ENCODE results near the gene SSBP2. TPM values are rescaled to one million over a fixed set of nuclear protein-coding genes. Genes with fewer than 3 reads are reported as not detected.

Gene SSBP2
- total RNA-seq, 2 donors from 2014 or later: 25.1 to 26.9 TPM

- DNase-seq (ENCODE audit: low spot score): no peak
- Histone ChIP-seq H3K27me3 (replicated peaks; ENCODE audit: insufficient read depth) (no peaks in the 10 kb centered on the region), H3K27ac (no peak overlapping the region), H3K36me3 (no peaks in the 10 kb centered on the region), H3K4me3 (no peak overlapping the region), H3K4me1 (replicated peaks) (no peaks in the 10 kb centered on the region), H3K9me3 (no peaks in the 10 kb centered on the region)
- intact Hi-C loops (cut with DNase I): loop anchor here (5.0 kb wide), 4 partner anchors 423 to 798 kb away; partner anchors contain the start of gene ATG10
- TF ChIP-seq POLR2AphosphoS5 (IDR thresholded peaks at IDR 0.05) (no peak), POLR2A (IDR thresholded peaks at IDR 0.05) (no peak), CTCF (IDR thresholded peaks at IDR 0.05) (no peak)
These were observed 322.0 kb downstream of the SSBP2 start for GRCh38 chr5:81428861-81429260.

- H3K27ac ChIP-seq: no peak overlapping the region
- intact Hi-C loops (cut with DNase I): loop anchor here (5.0 kb wide), 4 partner anchors 424 to 799 kb away; partner anchors contain the start of gene ATG10
- no peaks in the 10 kb centered on the region for H3K4me1 ChIP-seq (replicated peaks)
- 72% methylated on average over 3 of the region's 3 CpGs for WGBS
- H3K27me3 ChIP-seq (replicated peaks; ENCODE audit: insufficient read depth): no peaks in the 10 kb centered on the region
- TF ChIP-seq CTCF (IDR thresholded peaks at IDR 0.05) (no peak), POLR2AphosphoS5 (IDR thresholded peaks at IDR 0.05) (no peak), POLR2A (IDR thresholded peaks at IDR 0.05) (no peak)
- H3K4me3 ChIP-seq: no peak overlapping the region
- no peak for DNase-seq (ENCODE audit: low spot score)
- H3K36me3 ChIP-seq: no peaks in the 10 kb centered on the region
- H3K9me3 ChIP-seq: no peaks in the 10 kb centered on the region
These were observed 322.5 kb downstream of the SSBP2 start for GRCh38 chr5:81428446-81428845.

- Histone ChIP-seq H3K4me3 (no peak overlapping the region), H3K9me3 (no peaks in the 10 kb centered on the region), H3K27ac (no peak overlapping the region), H3K27me3 (replicated peaks; ENCODE audit: insufficient read depth) (no peaks in the 10 kb centered on the region), H3K4me1 (replicated peaks) (no peaks in the 10 kb centered on the region), H3K36me3 (no peaks in the 10 kb centered on the region)
- intact Hi-C loops (cut with DNase I): loop anchor here (2.0 to 5.0 kb wide), 5 partner anchors 79 to 800 kb away; partner anchors contain the start of gene ATG10
- no peak for TF ChIP-seq POLR2AphosphoS5 (IDR thresholded peaks at IDR 0.05)
- no peak for DNase-seq (ENCODE audit: low spot score)
- WGBS: 94% methylated on average over 1 of the region's 1 CpG
These were observed 323.3 kb downstream of the SSBP2 start for GRCh38 chr5:81427566-81427965.

GRCh38 chr5:81426359-81427030 lies 324.4 kb downstream of the SSBP2 start:
- intact Hi-C loops (cut with DNase I): loop anchor here (2.0 to 5.0 kb wide), 5 partner anchors 80 to 801 kb away; partner anchors contain the start of gene ATG10
- no peaks in the 10 kb centered on the region for H3K4me1 ChIP-seq (replicated peaks)
- no peaks in the 10 kb centered on the region for H3K36me3 ChIP-seq
- 61% methylated on average over 3 of the region's 3 CpGs for WGBS
- H3K27ac ChIP-seq: no peak overlapping the region
- no peak for DNase-seq (ENCODE audit: low spot score)
- H3K27me3 ChIP-seq (replicated peaks; ENCODE audit: insufficient read depth): no peaks in the 10 kb centered on the region
- no peaks in the 10 kb centered on the region for H3K9me3 ChIP-seq
- TF ChIP-seq CTCF (IDR thresholded peaks at IDR 0.05) (no peak), POLR2A (IDR thresholded peaks at IDR 0.05) (no peak), POLR2AphosphoS5 (IDR thresholded peaks at IDR 0.05) (no peak)
- no peak overlapping the region for H3K4me3 ChIP-seq

GRCh38 chr5:81425569-81425968 lies 325.3 kb downstream of the SSBP2 start:
- H3K9me3 ChIP-seq: no peaks in the 10 kb centered on the region
- 0% methylated on average over 2 of the region's 2 CpGs for WGBS
- no peak for DNase-seq (ENCODE audit: low spot score)
- intact Hi-C loops (cut with DNase I): loop anchor here (5.0 kb wide), 4 partner anchors 427 to 802 kb away; partner anchors contain the start of gene ATG10
- no peaks in the 10 kb centered on the region for H3K4me1 ChIP-seq (replicated peaks)
- no peaks in the 10 kb centered on the region for H3K36me3 ChIP-seq
- H3K27me3 ChIP-seq (replicated peaks; ENCODE audit: insufficient read depth): no peaks in the 10 kb centered on the region
- H3K4me3 ChIP-seq: no peak overlapping the region
- H3K27ac ChIP-seq: no peak overlapping the region
- peak; percentile 41 to 71 (median 58) for TF ChIP-seq CTCF (IDR thresholded peaks at IDR 0.05)
- no peak for TF ChIP-seq POLR2AphosphoS5 (IDR thresholded peaks at IDR 0.05)
- no peak for TF ChIP-seq POLR2A (IDR thresholded peaks at IDR 0.05)

All from prostate gland (tissue), 2 donors.